ENCODE results near the gene ERI3. TPM values are rescaled to one million over a fixed set of nuclear protein-coding genes. Genes with fewer than 3 reads are reported as not detected.

The ERI3 gene
- polyA plus RNA-seq, 2 of the 4 experiments (the other 2 are of a cell fraction): 43.4 to 44.7 TPM

DNA sequence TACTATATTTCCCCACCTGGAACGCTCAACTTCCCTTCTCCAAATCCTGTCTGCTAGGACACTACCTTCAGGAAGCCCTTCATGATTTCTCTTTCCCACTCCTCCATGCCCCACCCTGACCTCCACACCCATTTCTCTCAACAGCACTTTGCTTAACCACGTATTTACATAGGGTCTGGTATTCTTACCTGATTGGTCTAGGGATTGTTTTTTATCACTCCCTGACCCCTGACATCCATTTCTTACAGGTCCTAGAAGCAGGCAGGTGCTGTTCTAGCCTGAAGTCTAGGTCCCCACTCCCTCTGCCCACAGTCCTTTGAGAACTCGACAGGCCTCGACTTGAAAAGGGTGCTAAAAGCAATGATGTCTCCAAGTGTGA is 94.3 kb downstream of the ERI3 start:
- FAIRE-seq (no peak), DNase-seq (ENCODE audit: low read depth in 1 of 2, low spot score in 1 of 2) (no peak), ATAC-seq (no peak)
- POLR2A ChIA-PET: no interaction called here
- Histone ChIP-seq H3K4me3 (no peak overlapping the region), H3K27ac (no peak overlapping the region), H3K9me3 (no peaks in the 10 kb centered on the region), H3K4me2 (no peak overlapping the region), H3K4me1 (no peaks in the 10 kb centered on the region)
- CTCF ChIA-PET: interaction anchor here (1.0 kb wide), 1 partner anchor 334 kb away, joined by 3 read pairs; no protein-coding TSS in a partner anchor
- no peak for TF ChIP-seq ESRRA (IDR thresholded peaks at IDR 0.05; ENCODE audit: borderline replicate concordance, low read length)
- TF ChIP-seq RCOR1 (IDR thresholded peaks at IDR 0.05; ENCODE audit: low read depth, low read length): no peak
- TF ChIP-seq BHLHE40 (IDR thresholded peaks at IDR 0.05; ENCODE audit: low read depth, low read length): no peak
- no peak for TF ChIP-seq FOXS1 (CRISPR knock-in tag; IDR thresholded peaks at IDR 0.05)
- TF ChIP-seq CBX2 (IDR thresholded peaks at IDR 0.05; ENCODE audit: borderline replicate concordance, low read depth): no peak
- no peak for TF ChIP-seq NR3C1 (IDR thresholded peaks at IDR 0.05)
- TF ChIP-seq ZSCAN20 (CRISPR knock-in tag; IDR thresholded peaks at IDR 0.05): no peak
- TF ChIP-seq HOXB5 (CRISPR knock-in tag; IDR thresholded peaks at IDR 0.05): no peak
- no peak for TF ChIP-seq NPAS2 (CRISPR knock-in tag; IDR thresholded peaks at IDR 0.05; ENCODE audit: borderline replicate concordance)
- TF ChIP-seq CHD4 (IDR thresholded peaks at IDR 0.05; ENCODE audit: borderline replicate concordance): no peak
- TF ChIP-seq, protein P1, sequence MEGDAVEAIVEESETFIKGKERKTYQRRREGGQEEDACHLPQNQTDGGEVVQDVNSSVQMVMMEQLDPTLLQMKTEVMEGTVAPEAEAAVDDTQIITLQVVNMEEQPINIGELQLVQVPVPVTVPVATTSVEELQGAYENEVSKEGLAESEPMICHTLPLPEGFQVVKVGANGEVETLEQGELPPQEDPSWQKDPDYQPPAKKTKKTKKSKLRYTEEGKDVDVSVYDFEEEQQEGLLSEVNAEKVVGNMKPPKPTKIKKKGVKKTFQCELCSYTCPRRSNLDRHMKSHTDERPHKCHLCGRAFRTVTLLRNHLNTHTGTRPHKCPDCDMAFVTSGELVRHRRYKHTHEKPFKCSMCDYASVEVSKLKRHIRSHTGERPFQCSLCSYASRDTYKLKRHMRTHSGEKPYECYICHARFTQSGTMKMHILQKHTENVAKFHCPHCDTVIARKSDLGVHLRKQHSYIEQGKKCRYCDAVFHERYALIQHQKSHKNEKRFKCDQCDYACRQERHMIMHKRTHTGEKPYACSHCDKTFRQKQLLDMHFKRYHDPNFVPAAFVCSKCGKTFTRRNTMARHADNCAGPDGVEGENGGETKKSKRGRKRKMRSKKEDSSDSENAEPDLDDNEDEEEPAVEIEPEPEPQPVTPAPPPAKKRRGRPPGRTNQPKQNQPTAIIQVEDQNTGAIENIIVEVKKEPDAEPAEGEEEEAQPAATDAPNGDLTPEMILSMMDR (IDR thresholded peaks at IDR 0.05): no peak
- TF ChIP-seq, protein P2, sequence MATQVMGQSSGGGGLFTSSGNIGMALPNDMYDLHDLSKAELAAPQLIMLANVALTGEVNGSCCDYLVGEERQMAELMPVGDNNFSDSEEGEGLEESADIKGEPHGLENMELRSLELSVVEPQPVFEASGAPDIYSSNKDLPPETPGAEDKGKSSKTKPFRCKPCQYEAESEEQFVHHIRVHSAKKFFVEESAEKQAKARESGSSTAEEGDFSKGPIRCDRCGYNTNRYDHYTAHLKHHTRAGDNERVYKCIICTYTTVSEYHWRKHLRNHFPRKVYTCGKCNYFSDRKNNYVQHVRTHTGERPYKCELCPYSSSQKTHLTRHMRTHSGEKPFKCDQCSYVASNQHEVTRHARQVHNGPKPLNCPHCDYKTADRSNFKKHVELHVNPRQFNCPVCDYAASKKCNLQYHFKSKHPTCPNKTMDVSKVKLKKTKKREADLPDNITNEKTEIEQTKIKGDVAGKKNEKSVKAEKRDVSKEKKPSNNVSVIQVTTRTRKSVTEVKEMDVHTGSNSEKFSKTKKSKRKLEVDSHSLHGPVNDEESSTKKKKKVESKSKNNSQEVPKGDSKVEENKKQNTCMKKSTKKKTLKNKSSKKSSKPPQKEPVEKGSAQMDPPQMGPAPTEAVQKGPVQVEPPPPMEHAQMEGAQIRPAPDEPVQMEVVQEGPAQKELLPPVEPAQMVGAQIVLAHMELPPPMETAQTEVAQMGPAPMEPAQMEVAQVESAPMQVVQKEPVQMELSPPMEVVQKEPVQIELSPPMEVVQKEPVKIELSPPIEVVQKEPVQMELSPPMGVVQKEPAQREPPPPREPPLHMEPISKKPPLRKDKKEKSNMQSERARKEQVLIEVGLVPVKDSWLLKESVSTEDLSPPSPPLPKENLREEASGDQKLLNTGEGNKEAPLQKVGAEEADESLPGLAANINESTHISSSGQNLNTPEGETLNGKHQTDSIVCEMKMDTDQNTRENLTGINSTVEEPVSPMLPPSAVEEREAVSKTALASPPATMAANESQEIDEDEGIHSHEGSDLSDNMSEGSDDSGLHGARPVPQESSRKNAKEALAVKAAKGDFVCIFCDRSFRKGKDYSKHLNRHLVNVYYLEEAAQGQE (IDR thresholded peaks at IDR 0.05): no peak
- TF ChIP-seq JUN (IDR thresholded peaks at IDR 0.05): no peak
- WGBS (ENCODE audit: missing lambda C conversion rate): 79% methylated on average over 4 of the region's 4 CpGs

DNA sequence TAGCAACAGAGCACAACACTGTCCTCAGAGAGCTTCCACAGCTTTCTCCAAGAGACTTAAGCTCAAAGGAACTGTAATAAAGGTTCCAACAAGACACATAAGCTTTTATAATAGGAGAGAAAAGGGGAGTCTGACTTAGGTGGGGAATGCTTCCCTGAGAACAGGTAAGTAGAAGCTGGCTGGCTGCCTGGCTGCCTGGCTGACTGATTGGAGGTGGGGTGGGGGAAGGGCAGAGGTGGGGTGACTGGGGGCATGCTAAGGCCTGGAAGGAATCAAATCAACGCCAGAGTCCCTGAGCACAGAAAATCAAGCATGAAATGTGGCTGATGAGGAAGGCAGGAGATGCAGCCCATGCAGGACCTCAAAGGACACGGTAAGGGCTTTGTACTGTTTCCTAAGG is 96.0 kb downstream of the ERI3 start:
- Histone ChIP-seq H3K9me3 (no peaks in the 10 kb centered on the region), H3K4me1 (no peaks in the 10 kb centered on the region), H3K27ac (no peak overlapping the region), H3K4me2 (no peak overlapping the region), H3K4me3 (no peak overlapping the region)
- 91% methylated on average over 2 of the region's 2 CpGs for WGBS (ENCODE audit: missing lambda C conversion rate)
- TF ChIP-seq CBX2 (IDR thresholded peaks at IDR 0.05; ENCODE audit: borderline replicate concordance, low read depth): no peak
- no peak for TF ChIP-seq POLR2AphosphoS2 (conservative IDR thresholded peaks at IDR 0.05; ENCODE audit: low read length)
- ChIA-PET CTCF (interaction anchor here (1.2 kb wide), 1 partner anchor 8 kb away, joined by 3 read pairs; no protein-coding TSS in a partner anchor), POLR2A (no interaction called here)
- ATAC-seq (no peak), FAIRE-seq (no peak), DNase-seq (ENCODE audit: low read depth in 1 of 2, low spot score in 1 of 2) (no peak)

DNA sequence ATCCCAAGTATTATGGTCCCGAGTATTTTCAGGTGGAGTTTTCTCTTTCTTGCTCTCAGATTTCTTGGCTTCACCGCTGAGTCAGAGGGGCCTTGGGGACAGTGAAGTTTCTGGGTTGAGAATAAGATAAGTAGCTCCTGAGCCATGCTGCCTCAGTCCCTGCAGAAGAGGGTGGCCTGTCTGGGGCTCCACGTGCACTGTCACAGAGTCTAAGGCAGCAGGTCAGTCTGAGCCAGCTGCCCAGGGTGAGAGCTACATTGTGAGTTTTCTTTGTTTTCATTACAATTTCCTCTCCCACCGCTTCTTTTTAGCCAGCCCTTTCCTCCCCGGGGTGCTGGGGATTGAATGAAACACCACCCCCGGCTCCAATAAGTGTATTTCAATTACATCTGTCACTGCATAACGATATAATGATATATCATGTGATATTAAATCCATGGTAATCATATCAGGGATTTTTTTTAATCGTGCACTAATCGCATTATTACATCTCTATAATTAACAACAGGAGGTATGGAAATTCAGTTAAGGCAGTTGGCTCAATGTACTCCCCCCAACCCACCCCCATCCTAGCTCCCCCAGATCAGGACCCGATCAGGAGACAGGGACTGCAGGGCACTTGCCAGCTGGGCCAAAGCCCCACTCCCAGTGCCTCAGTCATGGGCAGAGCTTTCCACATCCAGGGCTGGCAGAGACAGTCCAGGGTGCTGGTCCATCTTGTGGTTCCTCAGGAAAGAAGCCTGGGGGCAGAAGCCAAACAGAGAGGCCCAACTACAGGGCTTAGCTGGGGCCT is 98.1 kb downstream of the ERI3 start:
- Histone ChIP-seq H3K4me1 (no peaks in the 10 kb centered on the region), H3K9me3 (no peaks in the 10 kb centered on the region), H3K4me3 (no peak overlapping the region), H3K4me2 (no peak overlapping the region), H3K27ac (no peak overlapping the region)
- 97% methylated on average over 10 of the region's 10 CpGs for WGBS (ENCODE audit: missing lambda C conversion rate)
- DNase-seq (ENCODE audit: low read depth in 1 of 2, low spot score in 1 of 2): no peak
- TF ChIP-seq JUNB (IDR thresholded peaks at IDR 0.05) (no peak), EHF (CRISPR knock-in tag; IDR thresholded peaks at IDR 0.05) (no peak), JUN (IDR thresholded peaks at IDR 0.05) (no peak), CBX2 (IDR thresholded peaks at IDR 0.05; ENCODE audit: borderline replicate concordance, low read depth) (no peak)
- TF ChIP-seq, protein P3, sequence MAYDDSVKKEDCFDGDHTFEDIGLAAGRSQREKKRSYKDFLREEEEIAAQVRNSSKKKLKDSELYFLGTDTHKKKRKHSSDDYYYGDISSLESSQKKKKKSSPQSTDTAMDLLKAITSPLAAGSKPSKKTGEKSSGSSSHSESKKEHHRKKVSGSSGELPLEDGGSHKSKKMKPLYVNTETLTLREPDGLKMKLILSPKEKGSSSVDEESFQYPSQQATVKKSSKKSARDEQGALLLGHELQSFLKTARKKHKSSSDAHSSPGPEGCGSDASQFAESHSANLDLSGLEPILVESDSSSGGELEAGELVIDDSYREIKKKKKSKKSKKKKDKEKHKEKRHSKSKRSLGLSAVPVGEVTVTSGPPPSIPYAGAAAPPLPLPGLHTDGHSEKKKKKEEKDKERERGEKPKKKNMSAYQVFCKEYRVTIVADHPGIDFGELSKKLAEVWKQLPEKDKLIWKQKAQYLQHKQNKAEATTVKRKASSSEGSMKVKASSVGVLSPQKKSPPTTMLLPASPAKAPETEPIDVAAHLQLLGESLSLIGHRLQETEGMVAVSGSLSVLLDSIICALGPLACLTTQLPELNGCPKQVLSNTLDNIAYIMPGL (CRISPR knock-in tag; IDR thresholded peaks at IDR 0.05; ENCODE audit: borderline replicate concordance): no peak
- ChIA-PET POLR2A (interaction anchor here (0.6 to 1.0 kb wide), 2 partner anchors 24 to 37 kb away, joined by 3 to 4 read pairs; no protein-coding TSS in a partner anchor), CTCF (interaction anchor here (1.2 to 1.8 kb wide), 5 partner anchors 8 to 338 kb away, joined by 3 to 8 read pairs (median 4); no protein-coding TSS in a partner anchor)
- FAIRE-seq: no peak
- no peak for ATAC-seq
